Vagina (tissue), 2 donors: ENCODE data around the gene ZNF543. TPM values are rescaled to one million over a fixed set of nuclear protein-coding genes. Genes with fewer than 3 reads are reported as not detected.

ENCODE experiments used
- DNase-seq, 2 donors: peaks; one replicate each; pipeline ENCODE4 v3.0.0-alpha.2; 2017; ENCODE audit errors: extremely low spot score in 2 of 2
- H3K27ac ChIP-seq: fragments of 200-600 bp; sonication (generic); one replicate; pipeline ENCODE4 v1.5.1; 2019
- H3K27me3 ChIP-seq: fragments of 200-600 bp; sonication (generic); one replicate; pipeline ENCODE4 v1.5.1; 2019
- H3K36me3 ChIP-seq, 2 donors: fragments of 200-600 bp; sonication (generic); one replicate each; pipeline ENCODE4 v1.5.1; 2017 to 2019
- H3K4me1 ChIP-seq: fragments of 200-600 bp; sonication (generic); one replicate; pipeline ENCODE4 v1.5.1; 2019
- H3K4me3 ChIP-seq, 2 donors: fragments of 200-600 bp; sonication (generic); 1 replicate in 1 of 2; 2 replicates in 1 of 2; pipeline ENCODE4 v1.5.1; 2016 to 2019
- H3K9me3 ChIP-seq: fragments of 200-600 bp; sonication (generic); one replicate; pipeline ENCODE4 v1.5.1; 2019
- POLR2A ChIP-seq, 2 donors: fragments of 450-650 bp; IDR thresholded peaks; one replicate each; pipeline ENCODE4 v1.6.1; 2017; ENCODE audit warnings: antibody characterized with exemption in 2 of 2, mild to moderate bottlenecking in 2 of 2, moderate library complexity in 2 of 2
- POLR2AphosphoS5 ChIP-seq, 2 donors: sonication (generic); formaldehyde crosslinking; IDR thresholded peaks; one replicate each; pipeline ENCODE4 v1.9.0; 2017; ENCODE audit warnings: antibody characterized with exemption in 2 of 2, mild to moderate bottlenecking in 2 of 2, low read depth in 1 of 2; ENCODE audit not compliant: insufficient read depth in 1 of 2
- intact Hi-C: fragments of 100-400 bp; cut with DNase I; formaldehyde crosslinking; loops from one replicate; pipeline ENCODE4 v1.15.1; 2023
- total RNA-seq: library from RNA; depleted of rRNA; stranded (reverse); fragments of >200 nt; gene quantifications from one replicate; pipeline ENCODE4 v1.2.3, GENCODE V29; 2016
- TF ChIP-seq, protein P1 (sequence below), 3 experiments: fragments of 450-650 bp in 2 of 3; fragments of 200-600 bp in 1 of 3; sonication (generic) in 1 of 3; IDR thresholded peaks; one replicate each; pipeline ENCODE4 v1.5.1; 2017 to 2019; ENCODE audit warnings: antibody characterized with exemption in 3 of 3, mild to moderate bottlenecking in 2 of 3, moderate library complexity in 2 of 3

ZNF543 gene
- total RNA-seq, 1 donor from 2014 or later, result 6.9 TPM

DNA sequence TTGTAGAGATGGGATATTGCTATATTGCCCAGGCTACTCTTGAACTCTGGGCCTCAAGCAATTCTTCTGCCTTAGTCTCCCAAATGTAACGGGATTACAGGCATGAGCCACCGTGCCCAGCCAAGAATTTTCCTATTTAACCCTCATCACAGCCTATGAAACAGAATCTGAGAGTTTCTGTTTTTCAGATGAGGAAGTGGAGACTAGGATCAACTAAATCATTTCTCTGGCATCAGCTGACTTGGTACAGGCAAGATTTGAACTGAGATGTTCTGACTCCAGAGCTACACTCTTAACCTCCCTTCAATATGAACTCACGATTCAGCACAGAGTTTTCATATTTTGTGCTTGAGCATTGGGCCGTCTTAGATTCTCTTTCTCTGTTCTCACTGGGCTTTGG, 31.9 kb upstream of the ZNF543 start:
- peaks cover 10% of the 10 kb centered on the region for H3K4me1 ChIP-seq
- H3K27me3 ChIP-seq, result no peaks in the 10 kb centered on the region
- H3K36me3 ChIP-seq, result peaks cover 30 to 97% of the 10 kb centered on the region in 2 donors
- peaks cover 37% of the 10 kb centered on the region for H3K9me3 ChIP-seq
- H3K4me3 ChIP-seq, result no peak overlapping the region
- H3K27ac ChIP-seq, result no peak overlapping the region
- DNase-seq, result no peak
- no peak for TF ChIP-seq POLR2AphosphoS5 (IDR thresholded peaks at IDR 0.05; ENCODE audit: insufficient read depth in 1 of 2, low read depth in 1 of 2)
- TF ChIP-seq, protein P1, sequence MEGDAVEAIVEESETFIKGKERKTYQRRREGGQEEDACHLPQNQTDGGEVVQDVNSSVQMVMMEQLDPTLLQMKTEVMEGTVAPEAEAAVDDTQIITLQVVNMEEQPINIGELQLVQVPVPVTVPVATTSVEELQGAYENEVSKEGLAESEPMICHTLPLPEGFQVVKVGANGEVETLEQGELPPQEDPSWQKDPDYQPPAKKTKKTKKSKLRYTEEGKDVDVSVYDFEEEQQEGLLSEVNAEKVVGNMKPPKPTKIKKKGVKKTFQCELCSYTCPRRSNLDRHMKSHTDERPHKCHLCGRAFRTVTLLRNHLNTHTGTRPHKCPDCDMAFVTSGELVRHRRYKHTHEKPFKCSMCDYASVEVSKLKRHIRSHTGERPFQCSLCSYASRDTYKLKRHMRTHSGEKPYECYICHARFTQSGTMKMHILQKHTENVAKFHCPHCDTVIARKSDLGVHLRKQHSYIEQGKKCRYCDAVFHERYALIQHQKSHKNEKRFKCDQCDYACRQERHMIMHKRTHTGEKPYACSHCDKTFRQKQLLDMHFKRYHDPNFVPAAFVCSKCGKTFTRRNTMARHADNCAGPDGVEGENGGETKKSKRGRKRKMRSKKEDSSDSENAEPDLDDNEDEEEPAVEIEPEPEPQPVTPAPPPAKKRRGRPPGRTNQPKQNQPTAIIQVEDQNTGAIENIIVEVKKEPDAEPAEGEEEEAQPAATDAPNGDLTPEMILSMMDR (IDR thresholded peaks at IDR 0.05), result no peak
- TF ChIP-seq POLR2A (IDR thresholded peaks at IDR 0.05), result no peak
- intact Hi-C loops, result no loop called here

DNA sequence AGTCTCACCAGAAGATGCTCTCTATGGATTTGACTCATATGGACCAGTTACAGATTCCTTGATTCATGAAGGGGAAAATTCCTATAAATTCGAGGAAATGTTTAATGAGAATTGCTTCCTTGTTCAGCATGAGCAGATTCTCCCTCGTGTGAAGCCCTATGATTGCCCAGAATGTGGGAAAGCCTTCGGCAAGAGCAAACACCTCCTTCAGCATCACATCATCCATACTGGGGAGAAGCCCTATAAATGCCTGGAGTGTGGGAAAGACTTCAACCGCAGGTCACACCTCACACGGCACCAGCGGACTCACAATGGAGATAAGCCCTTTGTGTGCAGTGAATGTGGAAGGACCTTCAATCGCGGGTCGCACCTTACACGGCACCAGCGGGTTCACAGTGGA, 29.3 kb upstream of the ZNF543 start:
- Histone ChIP-seq H3K4me1 (no peaks in the 10 kb centered on the region), H3K9me3 (peaks cover 46% of the 10 kb centered on the region), H3K36me3 (peaks cover 25 to 98% of the 10 kb centered on the region in 2 donors), H3K27ac (no peak overlapping the region), H3K4me3 (no peak overlapping the region), H3K27me3 (no peaks in the 10 kb centered on the region)
- intact Hi-C loops, result no loop called here
- TF ChIP-seq POLR2AphosphoS5 (IDR thresholded peaks at IDR 0.05; ENCODE audit: insufficient read depth in 1 of 2, low read depth in 1 of 2) (no peak), POLR2A (IDR thresholded peaks at IDR 0.05) (no peak)
- TF ChIP-seq, protein P1 (IDR thresholded peaks at IDR 0.05), result no peak
- no peak for DNase-seq

DNA sequence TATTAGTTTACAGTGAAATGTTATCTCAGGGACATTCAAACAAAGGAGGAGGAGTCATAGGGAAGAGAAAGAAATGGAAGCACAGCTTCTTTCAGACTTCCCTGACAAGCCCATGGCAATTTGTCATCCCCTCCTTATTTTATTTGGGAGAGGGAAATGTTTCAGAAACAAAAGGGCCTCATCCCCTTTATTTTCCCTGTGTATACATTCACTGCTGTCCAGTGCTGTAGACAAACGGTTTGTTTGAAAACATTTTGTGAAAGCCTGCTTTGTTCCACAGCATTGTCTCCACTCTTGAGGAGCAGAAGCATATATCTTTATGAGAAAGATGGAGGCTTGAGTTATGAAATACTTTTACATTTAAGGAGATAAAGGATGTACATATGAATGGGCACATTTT, 27.7 kb upstream of the ZNF543 start:
- Histone ChIP-seq H3K36me3 (peaks cover 25 to 89% of the 10 kb centered on the region in 2 donors), H3K27me3 (no peaks in the 10 kb centered on the region), H3K9me3 (peaks cover 46% of the 10 kb centered on the region), H3K4me3 (no peak overlapping the region), H3K4me1 (no peaks in the 10 kb centered on the region), H3K27ac (no peak overlapping the region)
- TF ChIP-seq, protein P1 (IDR thresholded peaks at IDR 0.05), result no peak
- TF ChIP-seq POLR2A (IDR thresholded peaks at IDR 0.05), result no peak
- TF ChIP-seq POLR2AphosphoS5 (IDR thresholded peaks at IDR 0.05; ENCODE audit: insufficient read depth in 1 of 2, low read depth in 1 of 2), result no peak
- no peak for DNase-seq
- intact Hi-C loops, result no loop called here

DNA sequence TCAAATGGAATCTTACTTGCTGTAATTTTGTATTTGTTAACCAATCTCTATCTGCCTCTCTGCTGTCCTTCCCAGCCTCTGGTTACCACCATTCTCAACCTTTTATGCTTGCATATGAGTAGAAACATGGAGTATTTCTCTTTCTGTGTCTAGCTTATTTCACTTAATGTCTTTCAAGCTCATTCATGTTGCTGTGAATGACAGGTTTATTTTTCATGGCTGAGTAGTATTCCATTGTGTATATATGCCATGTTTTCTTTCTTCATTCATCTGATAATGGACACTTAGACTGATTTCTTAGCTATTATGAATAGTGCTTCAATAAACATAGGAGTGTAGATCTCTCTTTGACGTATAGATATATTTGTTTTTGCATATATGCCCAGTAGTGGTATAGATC, 26.6 kb upstream of the ZNF543 start:
- no peak for DNase-seq
- peaks cover 40% of the 10 kb centered on the region for H3K9me3 ChIP-seq
- H3K4me1 ChIP-seq, result no peaks in the 10 kb centered on the region
- H3K27me3 ChIP-seq, result no peaks in the 10 kb centered on the region
- TF ChIP-seq POLR2A (IDR thresholded peaks at IDR 0.05) (no peak), POLR2AphosphoS5 (IDR thresholded peaks at IDR 0.05; ENCODE audit: insufficient read depth in 1 of 2, low read depth in 1 of 2) (no peak)
- TF ChIP-seq, protein P1 (IDR thresholded peaks at IDR 0.05), result no peak
- peaks cover 16 to 78% of the 10 kb centered on the region in 2 donors for H3K36me3 ChIP-seq
- intact Hi-C loops, result no loop called here
- H3K4me3 ChIP-seq, result no peak overlapping the region
- no peak overlapping the region for H3K27ac ChIP-seq

DNA sequence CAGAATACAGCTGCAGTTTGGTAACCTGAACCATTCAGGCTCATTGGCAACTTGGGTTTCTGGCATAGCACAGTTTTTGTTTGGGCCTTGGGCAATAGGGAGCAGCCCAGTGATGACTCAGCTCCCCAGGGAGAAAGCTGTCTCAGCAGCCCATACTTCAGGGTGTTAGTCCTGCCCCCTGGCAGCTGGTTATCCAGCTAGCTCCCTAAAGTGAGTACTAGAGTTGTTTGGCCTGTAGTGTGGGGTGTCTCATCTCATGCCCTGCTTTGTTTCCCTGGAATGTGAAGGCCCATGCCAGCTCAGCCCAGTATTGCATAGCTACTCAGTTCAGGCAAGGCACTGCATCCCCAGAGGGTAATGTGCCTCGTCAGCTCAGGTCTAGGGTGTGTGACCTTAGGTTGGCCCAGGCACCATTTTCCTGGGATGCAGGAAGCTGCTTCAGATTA, 18.2 kb upstream of the ZNF543 start:
- H3K27ac ChIP-seq, result no peak overlapping the region
- intact Hi-C loops, result no loop called here
- TF ChIP-seq POLR2AphosphoS5 (IDR thresholded peaks at IDR 0.05; ENCODE audit: insufficient read depth in 1 of 2, low read depth in 1 of 2) (peak in 1 of 2 donors; percentile 80), POLR2A (IDR thresholded peaks at IDR 0.05) (no peak)
- no peaks in the 10 kb centered on the region for H3K9me3 ChIP-seq
- H3K4me3 ChIP-seq, result no peak overlapping the region
- DNase-seq, result no peak
- H3K4me1 ChIP-seq, result peaks cover 26% of the 10 kb centered on the region
- peaks cover 0 to 39% of the 10 kb centered on the region in 2 donors for H3K36me3 ChIP-seq
- no peaks in the 10 kb centered on the region for H3K27me3 ChIP-seq
